Measurements from ENCODE around the gene MC1R. TPM values are rescaled to one million over a fixed set of nuclear protein-coding genes. Genes with fewer than 3 reads are reported as not detected.

The MC1R gene
- total RNA-seq, 3 donors from 2014 or later (not counting 1 experiment from before 2014, with no cell fraction given) = 12.3 to 22.2 (median 13.7) TPM

DNA sequence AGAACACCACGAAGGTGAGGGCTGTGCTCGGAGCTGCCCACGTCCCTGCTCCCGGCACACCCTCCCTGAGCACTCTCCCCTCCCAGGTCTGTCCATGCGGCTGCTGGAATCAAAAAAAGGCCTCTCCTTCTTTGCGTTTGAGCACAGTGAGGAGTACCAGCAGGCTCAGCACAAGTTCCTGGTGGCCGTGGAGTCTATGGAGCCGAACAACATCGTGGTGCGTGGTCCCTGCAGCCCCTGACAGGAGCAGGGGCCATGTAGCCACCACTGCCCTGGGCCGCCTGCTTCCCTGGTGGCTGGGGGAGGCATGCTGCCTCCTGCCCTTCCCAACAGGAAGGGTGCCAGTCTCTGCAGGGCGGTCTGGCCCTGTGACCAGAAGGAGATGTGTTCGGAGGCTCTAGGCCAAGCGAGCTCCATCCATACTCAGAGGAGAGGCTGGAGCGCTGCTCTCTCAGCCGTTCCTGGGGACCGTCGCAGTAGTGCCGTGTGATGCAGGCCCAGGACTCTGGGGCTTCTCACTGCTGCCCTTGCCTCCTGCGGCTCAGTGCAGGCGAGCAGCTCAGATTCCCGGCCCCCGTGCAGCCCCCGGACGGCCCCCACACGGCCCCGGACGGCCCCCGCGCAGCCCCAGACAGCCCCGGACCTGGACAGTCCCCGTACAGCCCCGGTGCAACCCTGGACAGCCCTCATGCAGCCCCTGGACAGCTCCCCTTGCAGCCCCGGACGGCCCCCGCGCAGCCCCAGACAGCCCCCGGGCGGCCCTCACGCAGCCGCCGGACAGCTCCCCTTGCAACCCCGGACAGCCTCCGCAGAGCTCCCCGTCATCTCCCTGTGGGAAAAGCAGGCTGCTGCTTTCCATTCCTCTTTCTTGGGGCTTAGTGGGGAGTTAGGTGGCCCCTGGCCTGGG is 24.8 kb upstream of the MC1R start:
- Histone ChIP-seq H3K4me1 (ENCODE audit: control insufficient read depth, insufficient read depth, low read length) (peaks cover 7% of the 10 kb centered on the region), H3K9me3 (ENCODE audit: control insufficient read depth, insufficient read depth, low read length) (no peaks in the 10 kb centered on the region), H3K4me3 (ENCODE audit: low read length) (no peak overlapping the region), H3K27ac (ENCODE audit: low read length) (no peak overlapping the region), H3K27me3 (ENCODE audit: control insufficient read depth, insufficient read depth, low read length) (no peaks in the 10 kb centered on the region), H3K36me3 (ENCODE audit: control insufficient read depth, insufficient read depth, low read length) (peaks cover 71% of the 10 kb centered on the region)
- TF ChIP-seq, protein P1, sequence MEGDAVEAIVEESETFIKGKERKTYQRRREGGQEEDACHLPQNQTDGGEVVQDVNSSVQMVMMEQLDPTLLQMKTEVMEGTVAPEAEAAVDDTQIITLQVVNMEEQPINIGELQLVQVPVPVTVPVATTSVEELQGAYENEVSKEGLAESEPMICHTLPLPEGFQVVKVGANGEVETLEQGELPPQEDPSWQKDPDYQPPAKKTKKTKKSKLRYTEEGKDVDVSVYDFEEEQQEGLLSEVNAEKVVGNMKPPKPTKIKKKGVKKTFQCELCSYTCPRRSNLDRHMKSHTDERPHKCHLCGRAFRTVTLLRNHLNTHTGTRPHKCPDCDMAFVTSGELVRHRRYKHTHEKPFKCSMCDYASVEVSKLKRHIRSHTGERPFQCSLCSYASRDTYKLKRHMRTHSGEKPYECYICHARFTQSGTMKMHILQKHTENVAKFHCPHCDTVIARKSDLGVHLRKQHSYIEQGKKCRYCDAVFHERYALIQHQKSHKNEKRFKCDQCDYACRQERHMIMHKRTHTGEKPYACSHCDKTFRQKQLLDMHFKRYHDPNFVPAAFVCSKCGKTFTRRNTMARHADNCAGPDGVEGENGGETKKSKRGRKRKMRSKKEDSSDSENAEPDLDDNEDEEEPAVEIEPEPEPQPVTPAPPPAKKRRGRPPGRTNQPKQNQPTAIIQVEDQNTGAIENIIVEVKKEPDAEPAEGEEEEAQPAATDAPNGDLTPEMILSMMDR (IDR thresholded peaks at IDR 0.05) = no peak
- Mint-ChIP-seq H3K4me1 (peaks cover 14 to 16% of the 10 kb centered on the region in 2 donors), H3K27ac (no peak overlapping the region), H3K9me3 (no peaks in the 10 kb centered on the region), H3K4me3 (no peak overlapping the region), H3K36me3 (peaks cover 3% of the 10 kb centered on the region), H3K27me3 (ENCODE audit: low read depth in 2 of 2) (no peaks in the 10 kb centered on the region)
- ATAC-seq = peak in 1 of 3 donors; percentile 21
- intact Hi-C loops (cut with micrococcal nuclease) = no loop called here
- no peak for DNase-seq
- WGBS (ENCODE audit: insufficient coverage) = 95% methylated on average over 45 of the region's 45 CpGs

GRCh38 chr16:89895482-89896250 is 23.0 kb upstream of the MC1R start:
- no peaks in the 10 kb centered on the region for H3K9me3 Mint-ChIP-seq
- Histone ChIP-seq H3K4me1 (ENCODE audit: control insufficient read depth, insufficient read depth, low read length) (no peaks in the 10 kb centered on the region), H3K27ac (ENCODE audit: low read length) (no peak overlapping the region), H3K4me3 (ENCODE audit: low read length) (no peak overlapping the region), H3K36me3 (ENCODE audit: control insufficient read depth, insufficient read depth, low read length) (peaks cover 81% of the 10 kb centered on the region), H3K27me3 (ENCODE audit: control insufficient read depth, insufficient read depth, low read length) (no peaks in the 10 kb centered on the region), H3K9me3 (ENCODE audit: control insufficient read depth, insufficient read depth, low read length) (no peaks in the 10 kb centered on the region)
- H3K27ac Mint-ChIP-seq = no peak overlapping the region
- DNase-seq (no peak), ATAC-seq (no peak)
- no peaks in the 10 kb centered on the region for H3K27me3 Mint-ChIP-seq (ENCODE audit: low read depth in 2 of 2)
- no peak overlapping the region for H3K4me3 Mint-ChIP-seq
- intact Hi-C loops (cut with micrococcal nuclease) = no loop called here
- TF ChIP-seq, protein P1 (IDR thresholded peaks at IDR 0.05) = no peak
- 97% methylated on average over 26 of the region's 26 CpGs for WGBS (ENCODE audit: insufficient coverage)
- peaks cover 10 to 12% of the 10 kb centered on the region in 2 donors for H3K4me1 Mint-ChIP-seq
- peaks cover 6% of the 10 kb centered on the region for H3K36me3 Mint-ChIP-seq

DNA sequence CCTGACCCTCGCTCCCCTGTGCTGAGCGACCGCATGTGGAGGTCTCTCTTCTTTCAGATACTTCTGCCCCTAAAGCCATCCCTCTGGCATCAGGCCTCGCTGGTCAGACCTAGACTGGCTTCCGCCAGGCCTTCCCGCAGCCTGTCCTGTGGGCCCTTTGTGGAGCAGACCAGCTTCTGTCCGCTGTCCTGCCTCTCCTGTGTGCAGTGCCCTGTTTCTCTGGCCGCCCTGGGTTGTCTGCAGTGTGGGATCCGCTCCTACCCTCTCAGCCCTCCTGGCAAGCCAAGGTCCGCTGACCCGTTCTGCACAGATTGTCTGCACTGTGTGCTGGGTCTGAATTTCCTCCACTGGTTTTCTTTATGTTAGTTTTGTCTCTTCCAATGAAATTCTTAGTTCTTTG is 21.5 kb upstream of the MC1R start:
- no peak for ATAC-seq
- H3K4me1 Mint-ChIP-seq = peaks cover 5 to 6% of the 10 kb centered on the region in 2 donors
- H3K4me1 ChIP-seq (ENCODE audit: control insufficient read depth, insufficient read depth, low read length) = no peaks in the 10 kb centered on the region
- H3K27me3 ChIP-seq (ENCODE audit: control insufficient read depth, insufficient read depth, low read length) = no peaks in the 10 kb centered on the region
- H3K9me3 ChIP-seq (ENCODE audit: control insufficient read depth, insufficient read depth, low read length) = no peaks in the 10 kb centered on the region
- no peak overlapping the region for H3K4me3 Mint-ChIP-seq
- H3K36me3 Mint-ChIP-seq = peaks cover 6% of the 10 kb centered on the region
- no peak for DNase-seq
- TF ChIP-seq, protein P1 (IDR thresholded peaks at IDR 0.05) = no peak
- H3K27ac Mint-ChIP-seq = peak overlapping the region in 1 of 2 donors; percentile 45
- H3K4me3 ChIP-seq (ENCODE audit: low read length) = no peak overlapping the region
- no peaks in the 10 kb centered on the region for H3K27me3 Mint-ChIP-seq (ENCODE audit: low read depth in 2 of 2)
- H3K36me3 ChIP-seq (ENCODE audit: control insufficient read depth, insufficient read depth, low read length) = peaks cover 74% of the 10 kb centered on the region
- no peaks in the 10 kb centered on the region for H3K9me3 Mint-ChIP-seq
- 98% methylated on average over 11 of the region's 11 CpGs for WGBS (ENCODE audit: insufficient coverage)
- no peak overlapping the region for H3K27ac ChIP-seq (ENCODE audit: low read length)
- intact Hi-C loops (cut with micrococcal nuclease) = no loop called here

Data from natural killer cell (primary cell).